ENCODE results near the gene ACOT11.

- TF ChIP-seq TCF4 (CRISPR knock-in tag; IDR thresholded peaks at IDR 0.05; ENCODE audit: borderline replicate concordance) (no peak), ZC3H10 (CRISPR knock-in tag; IDR thresholded peaks at IDR 0.05) (no peak), ZFP30 (CRISPR knock-in tag; IDR thresholded peaks at IDR 0.05) (no peak), ZNF565 (CRISPR knock-in tag; conservative IDR thresholded peaks at IDR 0.05; ENCODE audit: low read depth) (no peak), ESRRG (CRISPR knock-in tag; IDR thresholded peaks at IDR 0.05) (no peak), ZNF70 (CRISPR knock-in tag; IDR thresholded peaks at IDR 0.05) (no peak), CREB5 (CRISPR knock-in tag; IDR thresholded peaks at IDR 0.05; ENCODE audit: low read depth) (no peak)
Observed at GRCh38 chr1:54571803-54572541, 23.9 kb downstream of the ACOT11 start.
